GM12865 (cell line): ENCODE measurements around the gene NFAT5.
"Not testable (repeated sequence)": the region's sequence is repeated elsewhere in the genome, so short reads cannot be mapped to it uniquely, and the experiment has no call there.

Experiments
- DNase-seq: peaks from one replicate; pipeline ENCODE4 v3.0.0; 2010; ENCODE audit warnings: low read depth
- H3K4me3 ChIP-seq: 2 replicates; pipeline ENCODE4 v1.5.1; 2011; ENCODE audit warnings: mild to moderate bottlenecking, low read depth, low read length, control low read depth
- TF ChIP-seq, protein P1 (sequence below): IDR thresholded peaks from 2 replicates; pipeline ENCODE4 v1.5.1; 2011; ENCODE audit warnings: low read length, control low read depth, low read depth, inconsistent platforms; ENCODE audit not compliant: insufficient read depth; ENCODE audit errors: missing control alignments

NFAT5 gene

DNA sequence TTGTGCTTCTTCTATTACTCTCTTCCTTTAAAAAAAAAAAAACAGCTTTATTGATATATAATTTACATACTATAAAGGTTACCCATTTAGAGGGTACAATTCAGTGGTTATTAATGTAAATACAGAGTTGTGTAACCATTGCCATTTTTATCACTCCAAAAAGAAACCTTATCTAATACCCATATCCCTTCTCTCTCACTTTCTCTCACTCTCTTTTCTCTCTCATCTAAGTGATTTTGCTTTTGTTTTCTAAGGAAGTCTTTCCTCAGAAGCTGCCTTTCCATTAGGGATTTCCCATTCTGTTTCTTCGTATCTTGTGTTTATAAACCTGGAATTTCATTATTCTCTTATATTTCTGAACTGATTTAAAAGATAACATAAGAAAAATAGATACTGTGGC, 55.5 kb downstream of the NFAT5 start:
- DNase-seq: no peak
- no peak overlapping the region for H3K4me3 ChIP-seq
- TF ChIP-seq, protein P1, sequence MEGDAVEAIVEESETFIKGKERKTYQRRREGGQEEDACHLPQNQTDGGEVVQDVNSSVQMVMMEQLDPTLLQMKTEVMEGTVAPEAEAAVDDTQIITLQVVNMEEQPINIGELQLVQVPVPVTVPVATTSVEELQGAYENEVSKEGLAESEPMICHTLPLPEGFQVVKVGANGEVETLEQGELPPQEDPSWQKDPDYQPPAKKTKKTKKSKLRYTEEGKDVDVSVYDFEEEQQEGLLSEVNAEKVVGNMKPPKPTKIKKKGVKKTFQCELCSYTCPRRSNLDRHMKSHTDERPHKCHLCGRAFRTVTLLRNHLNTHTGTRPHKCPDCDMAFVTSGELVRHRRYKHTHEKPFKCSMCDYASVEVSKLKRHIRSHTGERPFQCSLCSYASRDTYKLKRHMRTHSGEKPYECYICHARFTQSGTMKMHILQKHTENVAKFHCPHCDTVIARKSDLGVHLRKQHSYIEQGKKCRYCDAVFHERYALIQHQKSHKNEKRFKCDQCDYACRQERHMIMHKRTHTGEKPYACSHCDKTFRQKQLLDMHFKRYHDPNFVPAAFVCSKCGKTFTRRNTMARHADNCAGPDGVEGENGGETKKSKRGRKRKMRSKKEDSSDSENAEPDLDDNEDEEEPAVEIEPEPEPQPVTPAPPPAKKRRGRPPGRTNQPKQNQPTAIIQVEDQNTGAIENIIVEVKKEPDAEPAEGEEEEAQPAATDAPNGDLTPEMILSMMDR: no peak

DNA sequence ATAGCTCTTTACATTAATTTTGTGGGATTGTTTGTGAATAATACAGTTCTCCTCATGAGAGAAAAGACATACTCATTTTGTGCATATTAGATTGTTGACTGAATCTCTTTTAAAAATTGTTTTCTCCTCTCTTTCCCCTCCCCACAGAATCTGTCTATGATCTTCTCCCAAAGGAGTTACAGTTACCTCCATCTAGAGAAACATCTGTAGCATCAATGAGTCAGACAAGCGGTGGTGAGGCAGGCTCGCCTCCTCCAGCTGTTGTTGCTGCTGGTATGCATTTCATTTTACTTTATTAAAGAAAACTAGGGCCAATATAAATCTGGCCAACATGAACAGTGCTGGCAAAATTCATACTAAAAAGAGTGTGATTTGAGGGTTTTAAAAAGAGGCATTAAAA, 60.5 kb downstream of the NFAT5 start:
- no peak for DNase-seq
- TF ChIP-seq, protein P1: no peak
- H3K4me3 ChIP-seq: no peak overlapping the region

DNA sequence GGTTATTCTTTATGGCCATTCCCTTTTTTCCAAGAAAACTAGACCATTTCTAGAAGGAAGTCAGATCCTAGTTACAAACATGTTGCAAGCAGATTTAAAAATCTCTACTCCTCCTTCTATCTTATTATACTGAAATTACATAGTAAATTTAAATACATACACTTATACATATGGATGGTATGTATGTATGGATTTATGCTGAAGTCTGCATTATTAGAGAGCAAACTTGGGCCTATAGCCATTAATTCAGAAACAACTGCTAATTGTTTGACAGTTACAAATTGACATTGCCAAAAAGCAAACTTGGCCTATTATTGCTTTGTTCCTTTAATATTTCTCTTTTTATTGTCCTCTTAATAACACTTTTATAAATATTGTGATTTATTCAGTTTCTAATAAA, 67.1 kb downstream of the NFAT5 start:
- TF ChIP-seq, protein P1: no peak
- no peak for DNase-seq
- no peak overlapping the region for H3K4me3 ChIP-seq

DNA sequence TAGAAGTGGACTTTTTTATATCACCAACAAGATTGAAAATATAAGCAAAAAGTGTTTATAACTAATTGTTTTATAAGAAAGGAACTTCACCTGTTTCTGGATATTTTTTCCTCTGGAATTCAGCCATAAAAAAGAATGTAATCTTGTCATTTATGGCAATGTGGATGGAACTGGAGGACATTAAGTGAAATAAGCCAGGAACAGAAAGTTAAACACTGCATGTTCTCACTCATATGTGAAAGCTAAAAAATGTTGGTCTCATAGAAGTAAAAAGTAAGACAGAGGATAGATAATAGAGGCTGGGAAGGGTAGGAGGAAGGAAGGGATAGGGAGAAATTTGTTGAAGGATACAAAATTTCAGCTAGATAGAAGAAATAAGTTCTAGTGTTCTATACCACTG, 67.6 kb downstream of the NFAT5 start:
- no peak overlapping the region for H3K4me3 ChIP-seq
- TF ChIP-seq, protein P1: no peak
- DNase-seq: no peak

DNA sequence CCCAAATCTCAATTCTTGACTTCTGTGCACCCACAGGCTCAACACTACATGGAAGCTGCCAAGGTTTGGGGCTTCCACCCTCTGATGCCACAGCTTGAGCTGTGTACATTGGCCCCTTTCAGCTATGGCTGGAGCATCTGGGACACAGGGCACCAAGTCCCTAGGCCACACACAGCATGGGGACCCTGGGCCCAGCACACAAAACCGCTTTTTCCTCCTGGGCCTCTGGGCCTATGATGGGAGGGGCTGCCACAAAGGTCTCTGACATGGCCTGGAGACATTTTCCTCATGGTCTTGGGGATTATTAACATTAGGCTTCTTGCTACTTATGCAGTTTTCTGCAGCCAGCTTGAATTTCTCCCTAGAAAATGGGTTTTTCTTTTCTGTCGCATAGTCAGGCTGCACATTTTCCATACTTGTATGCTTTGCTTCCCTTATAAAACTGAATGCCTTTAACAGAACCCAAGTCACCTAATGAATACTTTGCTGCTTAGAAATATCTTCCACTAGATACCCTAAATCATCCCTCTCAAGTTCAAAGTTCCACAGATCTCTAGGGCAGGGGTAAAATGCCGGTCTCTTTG, 70.9 kb downstream of the NFAT5 start:
- H3K4me3 ChIP-seq, DNase-seq: not testable (repeated sequence)

DNA sequence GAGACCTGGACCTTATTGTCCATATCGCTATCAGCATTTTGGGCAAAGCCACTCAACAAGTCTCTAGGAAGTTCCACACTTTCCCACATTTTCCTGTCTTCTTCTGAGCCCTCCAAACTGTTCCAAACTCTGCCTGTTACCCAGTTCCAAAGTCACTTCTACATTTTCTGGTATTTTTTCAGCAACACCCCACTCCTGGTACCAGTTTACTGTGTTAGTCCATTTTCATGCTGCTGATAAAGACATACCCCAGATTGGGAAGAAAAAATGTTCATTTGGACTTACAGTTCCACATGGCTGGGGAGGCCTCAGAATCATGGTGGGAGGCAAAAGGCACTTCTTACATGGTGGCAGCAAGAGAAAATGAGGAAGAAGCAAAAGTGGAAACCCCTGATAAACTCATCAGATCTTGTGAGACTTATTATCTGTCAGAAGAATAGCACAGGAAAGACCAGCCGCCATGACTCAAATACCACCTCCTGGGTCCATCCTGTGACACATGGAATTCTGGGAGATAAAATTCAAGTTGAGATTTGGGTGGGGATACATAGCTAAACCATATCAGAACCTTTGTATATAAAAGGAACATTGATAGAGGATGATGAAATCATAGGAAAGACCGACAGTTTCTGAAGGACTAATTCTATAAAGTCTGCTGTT, 71.6 kb downstream of the NFAT5 start:
- not testable (repeated sequence) for DNase-seq, H3K4me3 ChIP-seq

DNA sequence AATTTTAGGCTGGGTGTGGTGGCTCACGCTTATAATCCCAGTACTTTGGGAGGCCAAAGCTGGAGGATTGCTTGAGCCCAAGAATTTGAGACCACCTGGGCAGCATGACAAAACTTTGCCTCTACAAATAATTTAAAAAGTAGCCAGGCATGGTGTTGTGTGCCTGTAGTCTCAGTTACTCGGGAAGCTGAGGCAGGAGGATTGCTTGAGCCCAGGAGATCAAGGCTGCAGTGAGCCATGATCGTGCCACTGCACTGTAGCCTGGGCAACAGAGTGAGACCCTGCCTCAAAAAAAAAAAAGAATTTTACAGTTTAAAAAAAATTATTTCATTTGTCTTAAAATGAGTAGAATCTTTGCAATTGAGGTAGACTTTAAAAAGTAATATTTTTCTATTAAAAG, 78.2 kb downstream of the NFAT5 start:
- not testable (repeated sequence) for H3K4me3 ChIP-seq, DNase-seq

DNA sequence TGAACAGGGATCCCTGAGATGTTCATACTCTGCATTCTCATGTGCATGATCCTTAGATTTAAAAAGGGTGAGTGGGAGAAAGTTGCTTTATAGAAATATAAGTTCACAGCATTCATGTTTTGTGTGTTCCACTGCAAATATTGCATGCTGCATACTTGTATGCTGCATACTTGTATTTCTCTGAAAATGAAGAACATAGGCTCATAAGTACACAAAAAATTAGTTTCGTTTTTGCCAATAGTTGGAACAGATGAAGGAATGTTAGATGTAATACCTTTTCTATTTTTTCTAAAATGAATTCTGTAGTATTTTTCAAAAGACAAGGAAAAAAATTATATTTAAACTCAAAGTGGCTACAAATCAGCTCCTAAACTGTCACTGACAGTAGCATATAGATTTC, 79.0 kb downstream of the NFAT5 start:
- DNase-seq: no peak
- TF ChIP-seq, protein P1: no peak
- no peak overlapping the region for H3K4me3 ChIP-seq
